Thyroid gland (tissue), 4 donors: Measurements from ENCODE around the gene COL8A1.

Experiments
- CTCF ChIP-seq, 6 experiments: fragments of 200-600 bp in 3 of 6; fragments of 450-650 bp in 3 of 6; sonication (generic) in 3 of 6; IDR thresholded peaks; one replicate each; pipeline ENCODE4 v1.5.1; 2016 to 2019; ENCODE audit warnings: antibody characterized with exemption in 6 of 6, mild to moderate bottlenecking in 2 of 6, inconsistent platforms in 1 of 6, moderate library complexity in 1 of 6
- POLR2A ChIP-seq, 2 donors: fragments of 450-650 bp; IDR thresholded peaks; one replicate each; pipeline ENCODE4 v1.6.1; 2017; ENCODE audit warnings: antibody characterized with exemption in 2 of 2, mild to moderate bottlenecking in 2 of 2, moderate library complexity in 1 of 2

GRCh38 chr3:99825004-99825640, 186.7 kb downstream of the COL8A1 start:
- TF ChIP-seq CTCF (IDR thresholded peaks at IDR 0.05) (no peak), POLR2A (IDR thresholded peaks at IDR 0.05) (no peak)
